Activated CD8-positive, alpha-beta T cell treated with anti-CD3 and anti-CD28 coated beads for 36 hours (primary cell): Measurements from ENCODE around the gene HOXC9. TPM values are rescaled to one million over a fixed set of nuclear protein-coding genes. Genes with fewer than 3 reads are reported as not detected.
A peak's percentile ranks its signal among the peaks of the same experiment; 100 is the strongest.

Source experiments
- ATAC-seq: fragments of 200-7000 bp; cut with Tn5 transposase; one replicate; pipeline ENCODE4 v1.10.0; 2021; ENCODE audit warnings: mild to moderate bottlenecking, moderate library complexity
- CTCF ChIA-PET: fragments of 350-600 bp; sonication (Branson Sonifier 250); formaldehyde crosslinking; loops from one replicate; lab custom pipeline; 2021; ENCODE audit warnings: antibody characterized with exemption; lab: Charles Lee
- POLR2A ChIA-PET: fragments of 350-600 bp; sonication (Branson Sonifier 250); formaldehyde crosslinking; loops from one replicate; lab custom pipeline; 2021; ENCODE audit warnings: antibody characterized with exemption; lab: Charles Lee
- DNase-seq: peaks from one replicate; pipeline ENCODE4 v3.0.0-alpha.2; 2020
- H3K27ac Mint-ChIP-seq: one replicate; pipeline ENCODE4 v1.8.0; 2021; ENCODE audit warnings: mild to moderate bottlenecking, mixed read lengths
- H3K27me3 Mint-ChIP-seq: one replicate; pipeline ENCODE4 v1.8.0; 2021; ENCODE audit warnings: mixed read lengths
- H3K36me3 Mint-ChIP-seq: one replicate; pipeline ENCODE4 v1.8.0; 2021; ENCODE audit warnings: low read depth, mixed read lengths
- H3K4me1 Mint-ChIP-seq: one replicate; pipeline ENCODE4 v1.8.0; 2021; ENCODE audit warnings: low read depth, mixed read lengths
- H3K4me3 Mint-ChIP-seq: one replicate; pipeline ENCODE4 v1.8.0; 2021; ENCODE audit warnings: mild to moderate bottlenecking, moderate library complexity, mixed read lengths
- H3K9me3 Mint-ChIP-seq: one replicate; pipeline ENCODE4 v1.8.0; 2021; ENCODE audit warnings: mixed read lengths
- CTCF ChIP-seq: fragments of 200-600 bp; IDR thresholded peaks from one replicate; pipeline ENCODE4 v1.8.0; 2022; ENCODE audit warnings: antibody characterized with exemption, mild to moderate bottlenecking
- intact Hi-C: fragments of 100-400 bp; cut with micrococcal nuclease; formaldehyde crosslinking; loops from one replicate; pipeline ENCODE4 v1.10.0; 2022
- total RNA-seq, 2 experiments: library from RNA; stranded (reverse); gene quantifications; one replicate each; pipeline ENCODE4 v1.2.3, GENCODE V29; 2021

Gene HOXC9
- total RNA-seq, 2 experiments from 2014 or later = not detected

GRCh38 chr12:54030889-54031471, 31.0 kb downstream of the HOXC9 start:
- ChIA-PET POLR2A (interaction anchor here (0.6 kb wide), 1 partner anchor 152 kb away, joined by 3 read pairs; no protein-coding TSS in a partner anchor), CTCF (interaction anchor here (0.8 to 5.6 kb wide), 16 partner anchors 9 to 183 kb away, joined by 3 to 140 read pairs (median 20); partner anchors contain the start of genes HOXC10, HOXC4 and SMUG1)
- Mint-ChIP-seq H3K4me3 (no peak overlapping the region), H3K4me1 (peaks cover 21% of the 10 kb centered on the region), H3K27me3 (peaks cover 71% of the 10 kb centered on the region), H3K36me3 (no peaks in the 10 kb centered on the region), H3K9me3 (no peaks in the 10 kb centered on the region), H3K27ac (no peak overlapping the region)
- no peak for ATAC-seq
- no peak for TF ChIP-seq CTCF
- DNase-seq = no peak
- intact Hi-C loops = no loop called here

DNA sequence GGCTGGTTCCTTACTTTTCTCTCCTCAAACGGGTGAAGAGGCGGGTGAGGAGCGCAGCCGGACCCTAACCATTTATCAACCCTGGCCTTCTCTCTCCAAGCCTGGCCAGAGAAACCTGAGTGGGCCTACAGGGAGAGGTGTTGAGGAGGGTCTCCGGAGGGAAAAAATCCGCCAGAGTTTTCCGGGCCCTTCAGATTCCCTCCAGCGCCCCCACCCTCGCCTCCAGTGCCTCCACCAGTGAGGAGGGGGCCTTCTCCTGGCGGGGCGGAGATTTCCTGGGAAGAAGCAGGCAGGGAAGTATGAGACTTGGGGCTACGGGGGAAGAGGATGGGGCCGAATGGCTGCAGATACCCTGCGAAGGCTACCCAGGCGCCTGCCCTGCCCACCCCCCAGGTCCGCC, 31.5 kb downstream of the HOXC9 start:
- Mint-ChIP-seq H3K9me3 (no peaks in the 10 kb centered on the region), H3K27me3 (peaks cover 71% of the 10 kb centered on the region), H3K27ac (no peak overlapping the region), H3K4me3 (no peak overlapping the region), H3K36me3 (no peaks in the 10 kb centered on the region), H3K4me1 (peaks cover 21% of the 10 kb centered on the region)
- intact Hi-C loops = no loop called here
- ChIA-PET CTCF (interaction anchor here (1.0 to 5.6 kb wide), 20 partner anchors 9 to 274 kb away, joined by 3 to 140 read pairs (median 12); partner anchors contain the start of genes HOXC10, HOXC4, HOXC9 and SMUG1), POLR2A (interaction anchor here (0.6 kb wide), 1 partner anchor 152 kb away, joined by 3 read pairs; no protein-coding TSS in a partner anchor)
- DNase-seq (no peak), ATAC-seq (no peak)
- no peak for TF ChIP-seq CTCF

DNA sequence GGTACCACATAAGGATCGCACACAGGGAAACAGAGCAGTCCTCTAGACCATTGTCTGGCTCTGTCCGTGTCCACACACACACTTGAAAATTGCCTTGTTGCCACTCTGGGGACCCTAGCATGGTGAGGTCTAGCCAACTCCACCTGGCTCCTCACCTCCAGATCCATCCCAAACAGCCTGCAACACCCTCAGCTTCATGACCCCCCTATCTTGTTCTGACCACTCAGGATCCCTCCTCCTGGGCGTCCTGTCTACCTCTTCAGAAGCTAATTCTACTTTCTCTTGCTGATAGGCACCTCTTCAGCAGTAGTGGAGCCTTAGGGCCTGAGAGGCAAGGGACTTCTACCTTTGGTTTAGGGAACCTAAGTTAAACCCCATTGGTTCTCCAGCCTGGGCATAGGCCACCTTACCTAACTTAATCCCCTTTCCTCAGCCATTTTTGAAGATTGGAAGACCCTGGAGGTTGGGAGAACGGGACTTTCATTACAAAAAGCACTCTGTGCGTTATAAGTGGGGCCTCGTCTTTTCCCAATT, 32.2 kb downstream of the HOXC9 start:
- intact Hi-C loops = loop anchor here (2.0 kb wide), 1 partner anchor 159 kb away; no protein-coding TSS in a partner anchor
- H3K27ac Mint-ChIP-seq = no peak overlapping the region
- H3K9me3 Mint-ChIP-seq = no peaks in the 10 kb centered on the region
- no peak overlapping the region for H3K4me3 Mint-ChIP-seq
- no peaks in the 10 kb centered on the region for H3K36me3 Mint-ChIP-seq
- CTCF ChIA-PET = interaction anchor here (0.6 to 5.6 kb wide), 45 partner anchors 8 to 1112 kb away, joined by 3 to 140 read pairs (median 5); partner anchors contain the start of genes HOXC10, HOXC4, HOXC8 and HOXC9
- POLR2A ChIA-PET = no interaction called here
- ATAC-seq (no peak), DNase-seq (no peak)
- peaks cover 68% of the 10 kb centered on the region for H3K27me3 Mint-ChIP-seq
- TF ChIP-seq CTCF = no peak
- H3K4me1 Mint-ChIP-seq = peaks cover 18% of the 10 kb centered on the region

GRCh38 chr12:54032627-54033100, 32.7 kb downstream of the HOXC9 start, which contains the start of gene HOXC5:
TSS of gene HOXC5 (plus strand) at chr12:54033050. CDS start at chr12:54033123, 73 bp downstream.
- peak; percentile 97 for TF ChIP-seq CTCF
- Mint-ChIP-seq H3K4me3 (peak within 1 kb of the TSS; percentile 32), H3K4me1 (peaks cover 18% of the 10 kb centered on the region), H3K27ac (no peak within 1 kb of the TSS), H3K27me3 (peaks cover 66% of the 10 kb centered on the region), H3K36me3 (no peaks in the 10 kb centered on the region), H3K9me3 (no peaks in the 10 kb centered on the region)
- POLR2A ChIA-PET = interaction anchor here (0.7 to 1.0 kb wide), 2 partner anchors 21 to 152 kb away, joined by 3 to 4 read pairs; partner anchors contain the start of gene HOXC4
- intact Hi-C loops = loop anchor here (2.0 kb wide), 1 partner anchor 158 kb away; no protein-coding TSS in a partner anchor
- peak; percentile 57 for ATAC-seq
- CTCF ChIA-PET = interaction anchor here (0.6 to 5.6 kb wide), 52 partner anchors 8 to 1113 kb away, joined by 3 to 140 read pairs (median 5); partner anchors contain the start of genes HOXC10, HOXC4, HOXC8 and HOXC9
- DNase-seq = peak; percentile 78
